ENCODE measurements around the gene RAB2B.

The RAB2B gene

GRCh38 chr14:21476925-21477681, at the start of gene RAB2B, which contains the start of gene TOX4:
TSS of gene RAB2B (minus strand) at chr14:21476959. CDS start at chr14:21476872, 87 bp downstream.
TSS of gene TOX4 (plus strand) at chr14:21477195. CDS start at chr14:21477279, 84 bp downstream.
- DNase-seq = peak; percentile 34

- no peak for DNase-seq
These were observed 49.4 kb upstream of the RAB2B start, which contains the start of gene SALL2 for GRCh38 chr14:21525962-21526671. TSS of gene SALL2 (minus strand) at chr14:21526346. CDS start at chr14:21526127, 219 bp downstream.

- DNase-seq = no peak
These were observed 48.8 kb upstream of the RAB2B start for GRCh38 chr14:21525571-21525961.

GRCh38 chr14:21524575-21525490, 48.1 kb upstream of the RAB2B start:
- DNase-seq = no peak

GRCh38 chr14:21523203-21523602, 46.4 kb upstream of the RAB2B start:
- DNase-seq = no peak

GRCh38 chr14:21521501-21521900, 44.7 kb upstream of the RAB2B start:
- DNase-seq = no peak

GRCh38 chr14:21520767-21521166, 44.0 kb upstream of the RAB2B start:
- no peak for DNase-seq

- DNase-seq = no peak
These were observed 42.0 kb upstream of the RAB2B start for GRCh38 chr14:21518725-21519124.

GRCh38 chr14:21514341-21514740, 37.6 kb upstream of the RAB2B start:
- no peak for DNase-seq

- DNase-seq = no peak
These were observed 34.2 kb upstream of the RAB2B start, which contains the start of gene METTL3 for GRCh38 chr14:21510735-21511657. TSS of gene METTL3 (minus strand) at chr14:21511340. CDS start at chr14:21511223, 117 bp downstream.

GRCh38 chr14:21509432-21510143, 32.8 kb upstream of the RAB2B start:
- no peak for DNase-seq

GRCh38 chr14:21506557-21506956, 29.8 kb upstream of the RAB2B start:
- no peak for DNase-seq

- no peak for DNase-seq
These were observed 28.3 kb upstream of the RAB2B start for GRCh38 chr14:21505012-21505553.

GRCh38 chr14:21503376-21503775, 26.6 kb upstream of the RAB2B start:
- DNase-seq = no peak

GRCh38 chr14:21501568-21501967, 24.8 kb upstream of the RAB2B start:
- no peak for DNase-seq

- DNase-seq = no peak
These were observed 22.1 kb upstream of the RAB2B start for GRCh38 chr14:21498540-21499526.

GRCh38 chr14:21496453-21496852, 19.7 kb upstream of the RAB2B start:
- no peak for DNase-seq

GRCh38 chr14:21494902-21495762, 18.4 kb upstream of the RAB2B start:
- DNase-seq = no peak

Data from cortex of kidney (tissue), 1 donor.